Colonic mucosa (tissue), 4 donors: Measurements from ENCODE around the gene MRTFA. TPM values are rescaled to one million over a fixed set of nuclear protein-coding genes. Genes with fewer than 3 reads are reported as not detected.

Experiments used
- DNase-seq: peaks from one replicate; pipeline ENCODE4 v3.0.0-alpha.2; 2020
- H3K27ac ChIP-seq: fragments of 200-600 bp; one replicate; pipeline ENCODE4 v1.8.0; 2021
- H3K27me3 ChIP-seq: fragments of 200-600 bp; one replicate; pipeline ENCODE4 v1.8.0; 2021
- H3K36me3 ChIP-seq: fragments of 200-600 bp; one replicate; pipeline ENCODE4 v1.8.0; 2021
- H3K4me1 ChIP-seq: fragments of 200-600 bp; one replicate; pipeline ENCODE4 v1.8.0; 2021; ENCODE audit warnings: mild to moderate bottlenecking
- H3K4me3 ChIP-seq: fragments of 200-600 bp; one replicate; pipeline ENCODE4 v1.8.0; 2021
- H3K9ac ChIP-seq, 2 donors: one replicate each; pipeline ENCODE4 v1.7.0; 2013; ENCODE audit warnings: control low read depth in 2 of 2, low read depth in 2 of 2, low read length in 2 of 2
- H3K9me3 ChIP-seq: fragments of 200-600 bp; one replicate; pipeline ENCODE4 v1.8.0; 2021
- intact Hi-C: fragments of 100-400 bp; cut with DNase I; formaldehyde crosslinking; loops from one replicate; pipeline ENCODE4 v1.14.1; 2022
- total RNA-seq, 2 donors: library from RNA; stranded (reverse); fragmentation: NEBNext Ultra II Directional in 1 of 2; extraction: Animal tissue kit (Norgen Biotek cat#: 25700) in 1 of 2; gene quantifications; one replicate each; pipeline ENCODE4 v1.2.1, GENCODE V29; 2021
- TF ChIP-seq, protein P1 (sequence below): fragments of 200-600 bp; IDR thresholded peaks from one replicate; pipeline ENCODE4 v1.8.0; 2022; ENCODE audit warnings: antibody characterized with exemption, mild to moderate bottlenecking
- donor health status: healthy.
- donor health status: DM: no; HTN: no; CAD: no.
- donor health status: DM: no; HTN: no; CAD: no.

The MRTFA gene
- total RNA-seq, 2 donors from 2014 or later = 31.9 to 35.6 TPM

DNA sequence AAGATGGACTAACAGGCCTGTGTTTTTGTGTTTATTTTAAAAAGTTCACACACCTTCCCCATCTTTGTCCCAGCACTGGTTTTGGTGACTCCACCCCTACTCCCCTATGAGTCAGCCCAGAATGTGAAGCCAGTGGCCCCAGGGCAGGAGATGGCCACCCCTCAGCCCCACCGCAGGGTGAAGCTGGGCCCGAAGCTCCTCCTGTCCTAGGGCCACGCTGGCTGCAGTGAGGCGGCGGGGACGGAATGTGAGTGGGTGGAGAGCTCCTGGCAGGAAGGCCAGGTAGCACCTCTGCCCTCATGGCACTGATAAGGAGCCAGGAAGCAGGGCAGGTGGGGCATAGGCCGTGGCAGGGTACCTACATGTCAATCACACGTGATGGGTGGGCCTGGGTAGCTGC is 226.2 kb downstream of the MRTFA start:
- Histone ChIP-seq H3K4me3 (no peak overlapping the region), H3K9ac (no peak overlapping the region), H3K27me3 (no peaks in the 10 kb centered on the region), H3K27ac (no peak overlapping the region), H3K9me3 (no peaks in the 10 kb centered on the region), H3K4me1 (no peaks in the 10 kb centered on the region), H3K36me3 (peaks cover 43% of the 10 kb centered on the region)
- DNase-seq = no peak
- TF ChIP-seq, protein P1, sequence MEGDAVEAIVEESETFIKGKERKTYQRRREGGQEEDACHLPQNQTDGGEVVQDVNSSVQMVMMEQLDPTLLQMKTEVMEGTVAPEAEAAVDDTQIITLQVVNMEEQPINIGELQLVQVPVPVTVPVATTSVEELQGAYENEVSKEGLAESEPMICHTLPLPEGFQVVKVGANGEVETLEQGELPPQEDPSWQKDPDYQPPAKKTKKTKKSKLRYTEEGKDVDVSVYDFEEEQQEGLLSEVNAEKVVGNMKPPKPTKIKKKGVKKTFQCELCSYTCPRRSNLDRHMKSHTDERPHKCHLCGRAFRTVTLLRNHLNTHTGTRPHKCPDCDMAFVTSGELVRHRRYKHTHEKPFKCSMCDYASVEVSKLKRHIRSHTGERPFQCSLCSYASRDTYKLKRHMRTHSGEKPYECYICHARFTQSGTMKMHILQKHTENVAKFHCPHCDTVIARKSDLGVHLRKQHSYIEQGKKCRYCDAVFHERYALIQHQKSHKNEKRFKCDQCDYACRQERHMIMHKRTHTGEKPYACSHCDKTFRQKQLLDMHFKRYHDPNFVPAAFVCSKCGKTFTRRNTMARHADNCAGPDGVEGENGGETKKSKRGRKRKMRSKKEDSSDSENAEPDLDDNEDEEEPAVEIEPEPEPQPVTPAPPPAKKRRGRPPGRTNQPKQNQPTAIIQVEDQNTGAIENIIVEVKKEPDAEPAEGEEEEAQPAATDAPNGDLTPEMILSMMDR = no peak
- intact Hi-C loops = no loop called here

DNA sequence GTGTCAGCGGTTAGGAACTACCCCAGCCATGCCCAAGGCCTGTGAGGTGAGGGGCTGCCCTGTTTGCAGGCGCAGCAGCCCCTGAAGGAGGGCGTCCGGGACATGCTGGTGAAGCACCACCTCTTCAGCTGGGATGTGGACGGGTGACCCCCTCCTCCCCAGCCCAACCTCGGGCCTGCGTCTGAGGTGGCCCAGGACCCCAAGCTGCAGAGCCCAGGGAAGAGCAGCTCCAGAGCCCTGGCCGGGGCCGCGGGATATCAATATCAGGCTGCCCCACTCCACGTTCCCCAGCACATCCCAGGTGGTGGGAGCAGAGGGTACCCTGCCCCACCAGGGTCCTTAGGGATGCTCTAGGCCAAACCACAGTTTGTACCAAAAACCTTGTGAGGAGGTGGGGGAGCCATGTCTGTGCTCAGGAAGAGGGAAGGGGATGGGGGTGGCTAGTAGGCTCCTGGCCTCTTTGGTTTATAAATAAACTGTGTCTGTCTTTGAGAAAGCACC is 226.9 kb downstream of the MRTFA start:
- H3K9me3 ChIP-seq = no peaks in the 10 kb centered on the region
- no peak overlapping the region for H3K9ac ChIP-seq
- intact Hi-C loops = no loop called here
- no peak overlapping the region for H3K4me3 ChIP-seq
- TF ChIP-seq, protein P1 = no peak
- no peaks in the 10 kb centered on the region for H3K4me1 ChIP-seq
- H3K27me3 ChIP-seq = no peaks in the 10 kb centered on the region
- H3K36me3 ChIP-seq = peaks cover 45% of the 10 kb centered on the region
- no peak overlapping the region for H3K27ac ChIP-seq
- no peak for DNase-seq

DNA sequence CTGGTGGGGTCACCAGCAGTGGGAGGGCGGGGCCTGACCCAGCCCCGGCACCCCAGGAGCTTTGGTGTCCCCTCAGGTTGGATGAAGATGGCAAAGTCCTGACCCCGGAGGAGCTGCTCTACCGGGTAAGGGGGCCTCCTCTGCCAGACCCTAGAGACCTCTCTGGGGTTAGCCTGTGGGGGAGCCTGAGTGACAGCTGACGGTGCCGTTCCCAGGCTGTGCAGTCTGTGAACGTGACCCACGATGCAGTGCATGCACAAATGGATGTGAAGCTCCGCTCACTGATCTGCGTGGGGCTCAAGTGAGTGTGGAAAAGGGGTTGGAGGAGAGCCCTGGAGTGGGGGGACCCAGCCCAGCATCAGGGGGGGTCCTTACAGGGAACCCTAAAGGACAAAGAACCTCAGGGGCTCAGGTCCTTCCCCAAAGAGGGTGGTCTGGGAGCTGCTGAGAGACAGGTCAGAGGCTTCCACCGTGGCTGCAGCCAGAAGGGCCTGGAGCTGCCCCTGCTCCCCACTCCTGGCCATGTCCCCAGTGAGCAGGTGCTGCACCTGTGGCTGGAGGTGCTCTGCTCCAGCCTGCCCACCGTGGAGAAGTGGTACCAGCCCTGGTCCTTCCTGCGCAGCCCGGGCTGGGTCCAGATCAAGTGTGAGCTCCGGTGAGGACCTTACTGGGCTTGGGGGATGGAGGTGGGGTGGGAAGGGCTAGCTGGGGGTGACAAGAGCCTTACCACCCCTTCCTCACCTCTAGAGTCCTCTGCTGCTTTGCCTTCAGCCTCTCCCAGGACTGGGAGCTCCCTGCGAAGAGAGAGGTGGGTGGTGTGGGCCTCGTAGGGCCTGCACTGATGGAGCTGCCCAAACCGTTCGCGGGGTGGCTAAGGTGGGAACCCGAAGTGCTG is 227.6 kb downstream of the MRTFA start:
- intact Hi-C loops = no loop called here
- Histone ChIP-seq H3K4me1 (no peaks in the 10 kb centered on the region), H3K27me3 (no peaks in the 10 kb centered on the region), H3K9me3 (no peaks in the 10 kb centered on the region), H3K9ac (no peak overlapping the region), H3K27ac (no peak overlapping the region), H3K4me3 (no peak overlapping the region), H3K36me3 (peaks cover 45% of the 10 kb centered on the region)
- DNase-seq = no peak
- TF ChIP-seq, protein P1 = no peak

DNA sequence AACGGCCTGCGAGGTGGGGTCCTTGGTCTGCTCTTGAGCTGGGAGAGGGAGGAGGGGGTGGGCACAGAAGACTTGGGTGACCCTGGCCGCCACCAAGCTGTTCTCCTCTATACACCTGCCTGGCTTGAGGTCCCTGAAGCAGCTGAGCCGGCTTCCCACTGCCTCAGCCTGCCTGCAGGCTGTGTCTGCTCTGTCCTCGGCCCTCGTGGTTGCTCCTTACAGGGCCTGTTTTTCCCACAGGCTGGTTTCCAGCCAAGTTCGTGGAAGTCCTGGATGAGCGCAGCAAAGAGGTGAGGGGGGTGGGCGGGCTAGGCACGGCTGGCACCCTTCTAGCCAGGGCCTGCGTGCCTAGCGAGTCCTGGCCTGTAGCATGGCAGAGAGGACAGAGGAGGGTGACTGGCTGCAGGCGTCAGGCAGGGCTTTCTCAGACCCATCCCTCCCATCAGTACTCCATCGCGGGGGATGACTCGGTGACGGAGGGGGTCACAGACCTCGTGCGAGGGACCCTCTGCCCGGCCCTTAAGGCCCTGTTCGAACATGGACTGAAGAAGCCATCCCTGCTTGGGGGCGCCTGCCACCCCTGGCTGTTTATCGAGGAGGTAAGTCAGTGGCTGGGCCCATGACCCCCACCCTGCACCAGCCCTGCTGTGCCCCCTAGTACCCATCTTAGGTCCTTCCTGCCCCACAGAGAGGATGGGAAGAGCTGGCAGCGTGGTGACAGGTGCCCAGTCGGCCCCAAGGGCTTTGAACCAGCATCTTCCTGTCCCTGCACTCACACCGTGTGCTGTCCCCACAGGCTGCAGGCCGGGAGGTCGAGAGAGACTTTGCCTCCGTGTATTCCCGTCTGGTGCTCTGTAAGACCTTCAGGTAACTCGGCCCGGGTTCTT is 228.4 kb downstream of the MRTFA start:
- H3K27me3 ChIP-seq = no peaks in the 10 kb centered on the region
- intact Hi-C loops = no loop called here
- H3K36me3 ChIP-seq = peaks cover 45% of the 10 kb centered on the region
- no peak for DNase-seq
- TF ChIP-seq, protein P1 = no peak
- H3K4me3 ChIP-seq = no peak overlapping the region
- no peaks in the 10 kb centered on the region for H3K4me1 ChIP-seq
- H3K9ac ChIP-seq = no peak overlapping the region
- no peak overlapping the region for H3K27ac ChIP-seq
- no peaks in the 10 kb centered on the region for H3K9me3 ChIP-seq

DNA sequence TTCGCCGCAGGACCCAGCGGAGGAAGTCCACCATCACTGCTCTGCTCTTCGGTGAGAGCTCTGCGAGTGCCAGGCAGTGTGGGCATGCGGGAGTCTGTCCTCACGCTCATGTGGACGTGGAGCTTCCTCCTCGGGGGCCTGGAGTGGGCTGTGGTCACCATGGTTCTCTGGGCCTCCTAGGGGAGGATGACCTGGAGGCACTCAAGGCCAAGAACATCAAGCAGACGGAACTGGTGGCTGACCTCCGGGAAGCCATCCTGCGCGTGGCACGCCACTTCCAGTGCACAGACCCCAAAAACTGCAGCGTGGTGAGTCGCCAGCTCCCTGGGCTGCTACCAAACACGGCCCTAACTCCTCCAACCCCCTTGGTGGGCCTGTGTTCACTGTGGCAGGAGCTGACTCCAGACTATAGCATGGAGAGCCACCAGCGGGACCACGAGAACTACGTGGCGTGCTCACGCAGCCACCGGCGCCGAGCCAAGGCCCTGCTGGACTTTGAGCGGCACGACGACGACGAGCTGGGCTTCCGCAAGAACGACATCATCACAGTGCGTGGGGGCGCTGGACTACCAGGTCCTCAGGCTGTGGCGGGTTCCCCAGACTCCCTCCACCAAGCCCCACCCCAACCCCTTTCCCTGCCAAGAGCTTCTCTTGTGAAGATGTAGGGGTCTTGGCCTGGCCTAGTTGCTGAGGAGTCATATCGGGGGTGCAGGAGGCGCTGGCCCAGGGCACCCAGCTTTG is 229.3 kb downstream of the MRTFA start:
- no peaks in the 10 kb centered on the region for H3K27me3 ChIP-seq
- H3K4me1 ChIP-seq = no peaks in the 10 kb centered on the region
- no peak overlapping the region for H3K9ac ChIP-seq
- no peaks in the 10 kb centered on the region for H3K9me3 ChIP-seq
- H3K4me3 ChIP-seq = no peak overlapping the region
- no peak for DNase-seq
- TF ChIP-seq, protein P1 = no peak
- H3K36me3 ChIP-seq = peaks cover 46% of the 10 kb centered on the region
- no peak overlapping the region for H3K27ac ChIP-seq
- intact Hi-C loops = no loop called here
